NCI-H146 treated with DMSO at 0.1 percent for 48 hours (cell line): ENCODE data around the gene CIB2.

Source experiments
- DNase-seq: peaks from one replicate; lab custom pipeline; 2025; ENCODE audit not compliant: unreplicated experiment; lab: John Stamatoyannopoulos, UW

Gene CIB2

DNA sequence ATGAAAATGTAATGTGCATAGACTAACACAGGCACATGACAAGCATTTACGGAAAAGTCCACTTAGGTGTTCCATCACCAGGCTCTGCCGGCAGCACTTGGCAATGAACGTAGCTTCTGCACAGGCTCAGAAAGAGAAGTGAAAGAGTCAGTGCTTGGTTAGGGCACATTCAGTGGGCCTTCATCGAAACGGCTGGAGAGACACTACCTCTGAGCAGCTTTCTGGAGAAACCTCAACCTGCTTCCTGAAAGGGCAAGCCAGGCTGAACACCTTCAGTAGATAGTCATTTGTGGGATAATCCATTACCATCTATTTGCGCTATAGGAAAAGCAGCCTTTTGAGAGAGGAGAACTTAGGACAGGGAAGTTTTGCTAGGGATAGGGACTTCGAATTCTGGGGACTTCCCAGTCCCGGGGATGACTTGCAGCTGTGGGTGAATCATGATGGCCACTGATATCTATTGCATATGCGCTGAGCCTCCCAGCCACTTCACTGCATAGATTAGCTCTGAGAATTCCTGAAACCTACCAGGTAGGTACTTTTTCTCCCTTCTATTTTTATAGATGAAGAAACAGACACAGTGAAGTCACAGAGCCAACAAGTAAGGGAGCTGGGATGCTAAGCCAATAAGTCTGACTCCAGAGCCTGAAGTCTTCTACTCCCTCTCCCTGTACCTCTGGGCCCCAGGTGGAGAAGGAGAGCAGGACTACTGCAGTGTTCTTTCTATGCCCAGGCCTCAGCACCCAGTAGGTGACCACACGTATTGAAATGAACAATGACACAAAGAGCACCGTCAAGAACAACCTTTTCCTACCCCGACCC is 43.1 kb downstream of the CIB2 start:
- DNase-seq, result no peak

DNA sequence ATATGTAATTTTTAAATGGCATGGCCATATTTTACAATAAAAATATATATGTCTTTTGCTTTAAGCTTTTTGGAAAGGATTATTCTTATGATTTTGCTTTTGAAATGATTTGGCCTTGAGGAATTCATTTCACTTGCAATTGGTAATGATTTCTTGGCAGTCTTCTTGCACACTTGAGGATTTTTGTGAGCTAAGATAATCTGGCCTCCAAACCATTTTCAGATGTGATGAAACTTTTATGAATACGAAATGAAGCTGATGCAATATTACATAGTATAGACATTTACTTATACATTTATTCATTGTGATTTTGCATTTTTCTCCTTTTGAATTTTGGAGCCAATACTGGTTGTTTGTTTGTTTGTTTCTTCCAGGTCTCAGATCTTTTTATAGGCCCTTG is 45.3 kb downstream of the CIB2 start:
- no peak for DNase-seq

DNA sequence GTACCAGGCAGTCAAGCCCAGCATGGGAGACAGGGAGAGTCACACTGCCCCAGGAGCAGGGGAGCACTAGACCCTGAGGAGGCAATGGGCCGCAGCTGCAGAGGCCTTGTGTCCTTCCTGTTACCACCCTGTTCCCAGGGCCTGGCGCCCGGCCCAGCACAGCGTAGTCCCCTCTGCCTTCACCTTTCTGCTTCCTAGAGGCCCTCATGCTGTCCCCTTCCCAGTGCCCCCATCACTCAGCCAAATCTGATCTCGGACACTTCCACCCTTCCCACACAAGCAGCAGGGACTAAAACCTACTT is 46.8 kb downstream of the CIB2 start:
- no peak for DNase-seq

DNA sequence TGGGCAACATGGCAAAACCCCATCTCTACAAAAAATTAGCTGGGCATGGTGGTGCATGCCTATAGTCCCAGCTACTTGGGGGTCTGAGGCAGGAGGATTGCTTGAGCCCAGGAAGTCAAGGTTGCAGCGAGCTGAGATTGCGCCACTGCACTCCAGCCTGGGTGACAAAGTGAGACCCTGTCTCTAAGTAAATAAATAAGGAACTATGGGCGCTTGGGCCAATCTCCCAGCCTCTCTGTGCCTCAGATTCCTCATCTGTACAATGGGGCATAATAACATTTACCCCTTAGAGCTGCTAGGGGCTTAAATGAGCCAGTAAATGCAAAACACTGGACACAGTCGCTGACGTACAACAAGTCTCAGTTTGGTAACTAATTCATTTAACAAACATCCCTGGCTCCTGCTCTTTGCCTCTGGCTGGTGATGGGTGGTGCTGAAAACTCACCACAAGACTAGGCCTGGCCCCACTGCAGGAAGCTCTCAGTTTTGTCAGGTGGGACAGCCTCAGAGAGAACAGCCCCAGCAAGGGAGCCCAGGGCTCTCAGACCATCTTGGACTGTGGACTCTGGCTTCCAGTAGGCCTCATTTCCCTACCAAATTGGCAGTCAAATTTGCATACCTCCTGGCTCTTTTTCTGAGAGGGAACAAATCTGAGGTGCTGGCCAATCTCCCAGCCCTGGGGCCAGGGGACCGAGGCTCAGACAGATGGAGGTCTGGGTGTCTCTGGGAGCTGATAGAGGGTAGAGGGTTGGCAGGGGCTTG is 47.4 kb downstream of the CIB2 start:
- no peak for DNase-seq

DNA sequence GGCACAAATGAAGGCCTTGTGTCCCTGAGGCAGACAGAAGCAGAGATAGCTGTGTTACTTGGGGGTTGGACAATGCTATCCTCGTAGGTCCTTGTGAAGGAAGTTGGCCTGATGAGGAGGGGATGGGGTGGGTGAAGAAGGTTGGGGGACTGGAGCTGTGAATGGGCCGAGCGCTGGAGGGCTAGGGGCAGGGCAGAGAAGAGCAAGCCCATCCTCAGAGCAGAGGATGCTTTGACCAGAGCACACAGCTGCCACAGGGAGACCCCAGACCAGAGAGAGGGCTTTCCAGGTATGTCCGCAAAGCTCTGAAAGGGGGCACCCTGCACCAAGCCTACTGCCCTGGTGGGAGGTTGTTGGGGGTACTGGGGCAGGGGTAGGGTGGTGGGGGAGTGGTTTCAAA is 48.1 kb downstream of the CIB2 start:
- no peak for DNase-seq

DNA sequence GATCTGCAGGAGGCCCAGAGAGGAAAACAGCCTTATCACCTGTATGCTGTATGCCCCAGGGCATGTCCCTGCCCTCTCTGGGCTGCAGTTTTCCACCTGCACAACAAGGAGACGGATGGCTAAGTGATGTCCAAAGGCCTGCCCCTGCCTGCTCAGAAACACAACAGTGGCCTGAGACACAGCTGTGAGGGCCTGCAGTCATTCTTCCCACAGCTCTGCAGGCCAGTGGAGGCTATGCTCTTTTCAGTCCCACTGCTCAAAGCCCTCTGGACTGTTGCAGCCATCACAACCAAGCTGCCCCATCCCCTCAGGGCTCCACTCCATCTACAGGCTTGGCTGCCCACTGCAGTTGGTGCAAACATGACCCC is 48.5 kb downstream of the CIB2 start:
- DNase-seq, result no peak

DNA sequence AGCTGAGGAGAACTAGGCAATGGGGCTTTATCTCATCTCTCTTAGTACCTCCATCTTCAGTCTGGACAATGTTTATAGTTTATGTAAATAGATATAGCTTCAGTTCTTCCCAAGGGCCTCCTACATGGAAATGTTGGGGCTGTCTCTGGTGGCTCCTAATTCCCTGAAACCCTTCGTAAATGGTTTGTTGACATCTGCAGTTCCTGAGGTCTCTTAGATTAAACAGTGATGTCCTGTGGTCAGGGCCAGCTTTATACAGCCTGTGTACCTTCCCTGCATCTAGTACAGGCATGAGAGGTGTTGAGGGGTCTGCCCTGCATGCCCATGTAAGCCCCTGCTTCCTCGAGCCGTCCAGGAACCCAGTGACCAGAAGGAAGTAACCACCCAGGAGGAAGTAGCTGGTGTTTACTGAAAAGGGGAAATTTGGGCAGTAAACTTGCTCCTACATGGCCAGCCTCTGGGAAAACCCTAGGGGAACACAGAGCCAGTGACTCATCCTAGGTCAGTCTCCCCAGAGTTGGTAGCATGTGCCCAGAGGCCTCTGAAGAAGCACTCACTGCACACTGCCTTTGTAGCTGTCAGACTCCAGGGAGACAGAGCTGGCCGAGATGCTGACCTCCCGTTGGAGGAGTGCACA is 49.0 kb downstream of the CIB2 start:
- no peak for DNase-seq

DNA sequence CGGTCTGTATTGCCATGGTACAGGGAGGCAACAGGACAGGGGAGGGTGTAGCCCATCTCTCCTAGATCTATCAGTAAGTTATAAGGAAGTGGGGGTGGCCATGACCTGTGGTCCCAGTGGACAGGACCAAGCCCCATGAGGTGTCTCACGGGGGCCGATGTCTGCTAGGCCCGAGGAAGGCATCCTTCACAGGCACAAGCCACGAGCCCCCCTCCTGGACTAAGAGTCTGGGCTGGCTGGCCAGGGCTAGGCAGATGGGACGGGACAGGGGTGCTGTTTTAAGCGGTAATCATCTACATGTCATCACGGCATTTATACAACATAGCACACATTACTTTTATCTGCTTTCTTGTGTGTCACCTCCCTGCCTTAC is 51.2 kb downstream of the CIB2 start:
- DNase-seq, result no peak

DNA sequence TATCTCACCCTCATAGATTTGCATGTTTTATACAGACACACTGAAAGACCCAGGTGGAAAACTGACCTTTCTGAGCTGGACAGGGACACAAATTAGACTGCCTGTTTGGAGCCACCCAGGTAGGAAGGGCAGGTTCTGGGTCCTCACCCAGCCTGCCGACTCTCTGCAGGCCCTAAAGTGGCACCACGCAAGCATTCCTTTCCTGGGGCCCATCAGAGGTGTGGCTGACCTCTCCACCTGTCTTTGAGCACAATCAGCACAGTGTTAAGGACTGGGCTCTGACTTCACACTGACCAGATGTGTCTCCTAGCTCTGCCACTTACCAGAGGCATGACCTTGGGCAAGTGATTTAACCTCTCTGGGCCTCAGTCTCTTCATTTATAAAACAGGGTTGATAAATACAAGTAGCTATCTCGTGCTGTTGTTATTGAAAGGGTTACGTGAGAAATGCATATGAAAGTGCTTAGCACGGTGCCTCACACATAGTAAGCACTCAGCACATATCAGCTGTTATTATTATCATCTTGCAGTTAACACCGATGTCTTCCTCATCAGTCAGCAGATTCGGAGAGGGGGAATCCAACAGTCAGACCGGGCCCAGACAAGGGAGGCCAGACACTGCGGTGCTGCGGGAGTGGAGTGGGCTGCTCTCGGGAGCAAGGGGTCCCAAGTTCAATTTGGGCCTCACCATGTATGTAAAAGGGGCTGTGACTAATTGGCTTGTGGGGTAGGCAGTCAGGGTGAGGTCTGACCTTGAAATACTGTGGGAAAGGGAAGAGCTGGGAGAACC is 51.8 kb downstream of the CIB2 start:
- DNase-seq, result no peak

DNA sequence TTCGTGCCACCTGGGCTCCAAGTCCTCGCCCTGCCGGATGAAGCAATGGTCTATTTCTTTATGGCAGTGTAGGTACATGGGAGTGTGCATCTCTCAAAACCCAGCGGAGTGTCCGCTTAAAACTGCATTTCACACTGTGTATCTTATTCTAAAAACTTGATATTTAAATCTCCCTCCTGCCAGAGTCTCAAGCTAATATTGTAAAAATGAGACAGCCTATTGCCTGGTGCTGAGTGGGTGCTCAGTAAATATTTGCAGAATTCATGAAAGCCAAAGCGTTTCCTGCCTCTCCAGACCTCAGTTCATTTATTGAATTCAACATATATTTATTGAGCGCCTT is 53.4 kb downstream of the CIB2 start:
- DNase-seq, result no peak

DNA sequence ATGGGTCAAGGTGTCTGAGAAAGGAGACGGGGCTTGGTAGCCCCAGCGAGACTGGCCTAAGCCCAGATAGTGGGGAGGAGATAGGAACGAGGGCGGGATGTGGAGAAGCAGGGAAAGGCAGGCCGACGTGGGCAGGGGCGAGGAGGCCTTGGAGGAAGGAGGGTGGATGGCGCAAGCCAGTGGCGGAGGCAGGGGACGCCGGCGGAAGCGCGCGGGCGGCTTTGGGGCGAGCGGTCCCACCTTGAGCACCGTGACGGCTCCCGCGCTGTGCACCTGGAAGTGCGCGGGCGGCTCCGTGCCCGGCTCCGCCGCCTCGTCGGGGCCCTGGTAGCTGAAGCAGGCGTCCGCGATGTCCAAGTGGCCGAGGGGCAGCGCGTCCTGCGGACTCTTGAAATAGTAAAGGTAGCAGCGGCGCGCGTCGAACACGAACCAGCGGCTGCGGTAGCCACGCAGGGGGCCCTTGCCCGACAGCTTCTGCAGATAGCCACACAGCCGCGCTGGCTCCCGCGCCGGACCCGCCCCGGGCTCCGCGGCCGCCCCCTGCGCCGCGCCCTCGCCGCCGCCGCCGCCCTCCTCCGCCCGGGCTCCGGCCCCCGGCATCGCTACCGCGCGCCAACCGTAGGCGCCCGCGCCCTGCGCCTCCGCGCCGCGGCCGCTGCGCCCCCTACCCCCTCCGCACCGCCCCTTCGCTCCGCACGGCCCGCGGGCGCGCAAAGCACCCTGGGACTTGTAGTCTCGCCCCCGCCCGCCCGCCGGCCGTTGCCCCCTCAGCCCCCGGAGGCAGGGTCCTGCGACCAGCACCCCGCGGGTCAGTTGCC is 54.0 kb downstream of the CIB2 start, which contains the start of gene TBC1D2B:
Gene TBC1D2B, minus strand, starts transcription at position 659 of the 818 bp plus-strand sequence. Its CDS starts 59 bp downstream, at position 600.
- DNase-seq, result peak; percentile 31

DNA sequence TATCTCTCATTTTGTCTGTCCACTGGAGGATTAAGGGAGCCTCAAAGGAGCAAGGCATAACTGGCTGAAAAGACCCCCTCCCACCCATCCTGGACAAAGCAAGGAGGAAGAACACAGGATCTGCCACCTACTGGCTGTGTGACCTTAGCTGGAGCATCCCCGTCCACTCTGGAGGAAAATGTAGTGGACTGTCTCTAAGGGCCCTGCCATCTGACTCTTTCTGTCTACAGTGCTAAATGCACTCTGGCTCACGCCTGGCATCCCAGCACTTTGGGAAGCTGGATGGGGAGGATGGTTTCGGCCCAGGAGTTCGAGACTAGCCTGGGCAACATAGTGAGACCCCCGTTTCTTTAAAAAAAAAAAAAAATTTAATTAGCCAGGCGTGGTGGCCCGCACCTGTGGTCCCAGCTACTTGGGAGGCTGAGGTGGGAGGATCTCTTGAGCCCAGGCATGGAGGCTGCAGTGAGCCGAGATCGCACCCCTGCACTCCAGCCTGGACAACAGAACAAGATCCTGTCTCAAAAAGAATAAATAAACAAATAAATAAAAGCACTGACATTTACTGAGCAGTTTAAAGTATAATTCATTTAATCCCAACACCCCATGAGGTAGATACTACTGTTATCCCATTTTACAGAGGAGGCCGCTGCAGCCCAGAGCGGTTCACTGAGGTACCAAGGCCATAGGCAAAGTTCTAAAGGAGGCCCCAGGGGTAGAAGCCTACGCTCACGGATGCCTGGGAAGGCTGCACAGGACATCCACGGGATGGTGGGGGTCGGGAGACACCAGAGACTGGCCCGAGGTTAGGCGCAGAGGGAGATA is 54.8 kb downstream of the CIB2 start:
- no peak for DNase-seq

DNA sequence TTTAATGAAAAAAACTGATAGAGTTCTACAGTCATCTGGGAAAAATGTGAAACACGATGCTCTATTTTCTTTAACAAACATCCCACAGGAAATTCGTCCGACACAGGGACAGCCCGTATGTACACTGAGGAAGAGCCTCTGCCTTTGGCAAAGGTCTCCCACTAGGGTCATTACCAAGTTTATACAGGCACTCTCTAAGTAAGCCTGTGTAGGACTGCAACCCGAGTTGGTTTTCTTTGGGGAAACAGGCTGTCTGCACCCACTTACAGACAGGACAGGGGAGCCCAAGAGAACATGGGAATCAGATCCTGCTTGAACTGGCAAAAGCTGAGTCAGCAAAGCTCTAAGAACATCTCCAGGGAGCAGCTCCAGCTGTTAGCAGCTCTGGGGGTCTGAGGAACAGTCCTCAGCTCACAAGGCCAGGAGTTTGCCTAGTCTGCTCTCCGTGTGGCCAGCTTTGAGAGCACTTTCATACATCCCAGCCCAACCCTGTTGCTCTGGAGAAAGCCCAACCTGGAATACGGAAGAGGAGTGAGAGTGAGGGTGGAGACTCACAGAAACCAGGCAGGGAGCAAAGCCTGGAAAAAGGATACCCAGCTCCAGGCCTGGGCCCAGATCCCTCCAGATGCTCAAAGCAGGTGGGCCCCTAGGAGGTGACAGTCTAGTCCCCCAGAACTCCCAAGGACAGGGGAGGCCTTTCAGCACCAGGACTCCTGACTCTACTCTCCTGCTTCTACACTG is 55.6 kb downstream of the CIB2 start:
- peak; percentile 22 for DNase-seq

DNA sequence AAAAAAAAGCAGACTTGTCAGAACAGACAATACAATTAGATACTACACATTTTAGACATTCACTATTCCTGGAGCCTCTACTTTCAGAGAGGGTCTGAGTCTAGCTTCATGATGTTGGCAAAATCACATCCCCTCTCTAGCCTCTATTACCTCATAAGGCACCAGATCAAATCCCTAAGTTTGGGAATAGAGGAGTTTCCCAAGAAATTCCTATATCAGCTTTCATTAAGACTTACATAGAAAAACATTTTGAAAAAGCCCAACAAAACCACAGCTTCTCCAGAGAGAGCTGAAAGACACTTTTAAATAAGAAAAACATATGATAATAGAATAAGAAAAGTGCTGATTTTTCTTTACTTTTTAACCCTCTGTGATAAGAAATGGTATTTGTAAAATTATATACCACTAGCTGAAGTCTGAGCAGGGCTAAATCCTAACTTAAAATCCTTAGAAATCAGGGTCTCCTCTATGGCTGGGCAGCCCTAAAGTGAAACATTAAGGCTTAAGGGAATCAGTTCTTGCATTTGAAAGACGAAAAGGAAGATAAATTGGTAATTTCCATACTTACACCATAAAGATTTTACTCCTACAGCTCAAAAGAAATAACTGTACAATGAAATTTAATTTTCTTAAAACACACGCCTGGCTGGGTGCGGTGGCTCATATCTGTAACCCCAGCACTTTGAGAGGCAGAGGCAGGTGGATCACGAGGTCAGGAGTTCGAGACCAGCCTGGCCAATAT is 58.0 kb downstream of the CIB2 start:
- DNase-seq, result no peak

DNA sequence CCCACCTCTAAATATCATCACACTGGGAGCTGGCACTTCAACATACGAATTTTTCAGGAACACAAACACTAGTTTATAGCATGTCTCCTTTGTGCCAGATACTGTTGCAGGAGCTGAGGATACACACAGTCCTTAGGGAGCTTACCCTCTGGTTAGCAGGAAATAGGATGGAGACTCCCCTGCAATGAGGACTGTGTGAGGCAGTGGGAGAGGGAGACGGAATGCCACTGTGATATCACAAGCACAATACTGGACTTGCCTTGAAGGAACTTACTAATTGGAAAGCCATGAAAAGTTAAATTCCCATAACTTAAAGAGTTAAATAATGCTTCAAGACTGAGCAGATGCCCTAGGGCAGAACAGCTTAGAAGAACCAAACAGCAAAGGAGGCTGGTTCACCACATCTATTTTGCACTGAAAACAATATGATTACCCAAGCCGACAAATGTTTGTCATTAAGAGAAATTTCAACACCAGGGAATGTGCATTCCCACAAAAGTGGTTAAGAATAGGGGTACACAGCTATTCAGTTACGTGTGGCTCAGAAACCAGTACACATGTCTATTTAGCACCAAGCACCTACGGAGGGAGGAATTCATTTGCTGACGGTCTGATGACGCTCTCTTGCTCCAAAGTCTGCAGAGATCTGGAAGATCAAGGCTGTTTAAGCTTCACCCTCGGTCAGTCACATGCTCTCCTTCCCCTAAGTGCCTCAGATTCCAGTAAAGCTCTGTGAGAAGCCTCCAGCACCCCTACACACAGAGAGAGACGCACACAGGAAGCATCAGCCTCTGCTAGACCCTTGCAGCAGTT is 59.0 kb downstream of the CIB2 start:
- no peak for DNase-seq

DNA sequence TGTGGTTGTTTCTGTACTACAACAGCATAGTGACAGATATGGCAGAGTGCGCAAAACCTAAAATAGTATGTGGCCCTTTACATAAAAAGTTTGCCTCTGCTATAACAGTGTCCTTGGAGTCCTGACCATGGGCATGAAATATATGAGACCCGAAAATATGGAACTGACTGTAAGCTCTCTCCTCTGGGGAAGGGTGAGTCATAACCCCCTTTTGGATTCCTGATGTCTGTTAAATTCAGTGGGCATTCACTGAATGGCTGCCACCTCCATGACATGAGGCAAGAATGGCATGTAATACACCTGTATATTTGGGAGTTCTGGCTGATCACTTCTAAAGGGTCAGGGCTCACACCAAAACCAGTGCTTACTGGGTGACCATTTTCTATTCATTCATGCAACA is 59.9 kb downstream of the CIB2 start:
- no peak for DNase-seq

DNA sequence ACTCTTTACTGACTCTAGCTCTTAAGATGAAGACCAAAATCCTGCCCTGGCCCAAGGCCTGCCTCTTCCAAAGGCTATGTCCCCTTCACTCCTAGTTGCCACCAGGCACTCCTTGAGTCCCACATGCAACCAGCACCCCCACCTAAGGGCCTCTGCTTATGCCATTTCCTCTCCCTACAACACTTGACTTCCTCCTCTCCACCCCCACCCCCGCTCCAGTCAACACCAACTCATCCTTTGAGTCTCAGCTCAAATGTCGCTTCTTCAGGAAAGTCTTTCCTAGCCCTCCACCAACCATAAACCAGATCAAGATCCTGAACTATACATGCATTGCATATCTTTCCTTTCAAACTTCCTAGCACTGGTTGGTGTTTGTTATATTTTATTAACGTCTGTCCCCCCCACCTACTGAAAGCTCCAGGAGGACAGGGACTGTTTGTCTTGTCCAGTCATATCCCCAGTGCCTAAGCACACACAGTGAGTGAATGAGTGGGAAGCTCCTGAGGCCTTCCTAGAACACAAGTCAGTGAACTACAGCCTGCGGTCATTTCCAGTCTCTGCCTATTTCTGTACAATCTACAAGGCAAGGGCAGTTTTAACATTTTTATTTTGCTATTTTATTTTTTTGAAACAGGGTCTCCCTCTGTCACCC is 61.1 kb downstream of the CIB2 start:
- DNase-seq, result no peak
